BJ (cell line): ENCODE measurements around the gene ULK3. TPM values are rescaled to one million over a fixed set of nuclear protein-coding genes. Genes with fewer than 3 reads are reported as not detected.

Experiments
- CTCF ChIA-PET: fragments of 350-600 bp; formaldehyde crosslinking; extraction: SDS; loops from one replicate; lab custom pipeline; 2021; ENCODE audit warnings: antibody characterized with exemption, inconsistent platforms; lab: Yijun Ruan, JAX
- POLR2A ChIA-PET: fragments of 300-600 bp; sonication (Branson Sonifier 250); formaldehyde crosslinking; extraction: SDS; loops from one replicate; lab custom pipeline; 2021; ENCODE audit warnings: antibody characterized with exemption; lab: Charles Lee
- DNase-seq: peaks from one replicate; pipeline ENCODE4 v3.0.0-alpha.2; 2011; ENCODE audit warnings: low read depth
- H3K27me3 ChIP-seq: 2 replicates; pipeline ENCODE4 v1.6.0; 2011; ENCODE audit warnings: low read length; ENCODE audit not compliant: control insufficient read depth, insufficient read depth
- H3K36me3 ChIP-seq: 2 replicates; pipeline ENCODE4 v1.5.1; 2011; ENCODE audit warnings: low read length; ENCODE audit not compliant: control insufficient read depth, insufficient read depth
- H3K4me3 ChIP-seq: 2 replicates; pipeline ENCODE4 v1.5.1; 2011; ENCODE audit warnings: low read depth, mild to moderate bottlenecking, control low read depth, low read length
- CTCF ChIP-seq: IDR thresholded peaks from 2 replicates; pipeline ENCODE4 v1.5.1; 2011; ENCODE audit warnings: low read depth, mild to moderate bottlenecking, control low read depth, inconsistent platforms, low read length, moderate library complexity; ENCODE audit not compliant: insufficient read depth
- polyA plus RNA-seq: library from polyadenylated mRNA; depleted of rRNA; stranded (reverse); fragments of >200 nt; gene quantifications from 2 replicates; pipeline ENCODE4 v1.2.3, GENCODE V29; 2011

Gene ULK3
- polyA plus RNA-seq, 1 experiment: 20.1 TPM

- DNase-seq: no peak
Observed at GRCh38 chr15:74829486-74829885, 13.5 kb downstream of the ULK3 start.

GRCh38 chr15:74828835-74829234 lies 14.1 kb downstream of the ULK3 start:
- no peak for DNase-seq
- H3K36me3 ChIP-seq: no peaks in the 10 kb centered on the region
- ChIA-PET POLR2A (no interaction called here), CTCF (no interaction called here)
- TF ChIP-seq CTCF: no peak
- no peak overlapping the region for H3K4me3 ChIP-seq
- H3K27me3 ChIP-seq: peaks cover 27% of the 10 kb centered on the region

More at GRCh38 chr15:74829486-74829885, 13.5 kb downstream of the ULK3 start:
- TF ChIP-seq CTCF: no peak
- Histone ChIP-seq H3K4me3 (no peak overlapping the region), H3K27me3 (peaks cover 27% of the 10 kb centered on the region), H3K36me3 (no peaks in the 10 kb centered on the region)
- CTCF ChIA-PET: no interaction called here
- POLR2A ChIA-PET: no interaction called here

- ChIA-PET CTCF (interaction anchor here (0.8 to 3.9 kb wide), 3 partner anchors 9 to 28 kb away, joined by 3 to 14 read pairs (median 5); no protein-coding TSS in a partner anchor), POLR2A (no interaction called here)
- H3K27me3 ChIP-seq: peaks cover 27% of the 10 kb centered on the region
- no peaks in the 10 kb centered on the region for H3K36me3 ChIP-seq
- H3K4me3 ChIP-seq: no peak overlapping the region
- no peak for TF ChIP-seq CTCF
- no peak for DNase-seq
Observed at GRCh38 chr15:74827614-74828013, 15.3 kb downstream of the ULK3 start.

GRCh38 chr15:74826921-74827320 lies 16.0 kb downstream of the ULK3 start:
- POLR2A ChIA-PET: no interaction called here
- CTCF ChIA-PET: interaction anchor here (0.6 to 3.9 kb wide), 8 partner anchors 8 to 55 kb away, joined by 3 to 14 read pairs (median 4); partner anchors contain the start of gene ULK3
- Histone ChIP-seq H3K27me3 (peaks cover 27% of the 10 kb centered on the region), H3K4me3 (no peak overlapping the region), H3K36me3 (no peaks in the 10 kb centered on the region)
- no peak for DNase-seq
- TF ChIP-seq CTCF: no peak

GRCh38 chr15:74826364-74826819 lies 16.6 kb downstream of the ULK3 start, which contains the start of gene CPLX3:
Gene CPLX3 (plus strand): TSS chr15:74826627. CDS start chr15:74826704, 77 bp downstream.
- POLR2A ChIA-PET: no interaction called here
- CTCF ChIA-PET: interaction anchor here (1.1 to 3.9 kb wide), 6 partner anchors 9 to 55 kb away, joined by 3 to 14 read pairs (median 4); partner anchors contain the start of gene ULK3
- H3K27me3 ChIP-seq: peaks cover 27% of the 10 kb centered on the region
- H3K4me3 ChIP-seq: no peak within 1 kb of the TSS
- no peak for DNase-seq
- H3K36me3 ChIP-seq: no peaks in the 10 kb centered on the region
- TF ChIP-seq CTCF: no peak
